Kidney (tissue), 14 donors: ENCODE data around the gene H2BK1. TPM values are rescaled to one million over a fixed set of nuclear protein-coding genes. Genes with fewer than 3 reads are reported as not detected.

Experiments
- DNase-seq, 5 donors: peaks; one replicate each; pipeline ENCODE4 v3.0.0-alpha.2; 2013 to 2020
- FAIRE-seq: peaks from 2 replicates; lab custom pipeline; 2012; peaks lifted over from hg19 to GRCh38; lab: Jason Lieb, UNC
- H3K27ac ChIP-seq, 2 donors: one replicate each; pipeline ENCODE4 v1.7.0; 2013; ENCODE audit warnings: low read depth in 2 of 2, low read length in 2 of 2, inconsistent platforms in 1 of 2
- H3K27me3 ChIP-seq: one replicate; pipeline ENCODE4 v1.7.1; 2013; ENCODE audit warnings: low read length, inconsistent platforms; ENCODE audit not compliant: control insufficient read depth, insufficient read depth
- H3K36me3 ChIP-seq, 3 donors: one replicate each; pipeline versions ENCODE4 v1.7.0 to v1.7.1; 2013; ENCODE audit warnings: low read length in 3 of 3, control low read depth in 1 of 3, inconsistent platforms in 1 of 3; ENCODE audit not compliant: insufficient read depth in 3 of 3, control insufficient read depth in 2 of 3
- H3K4me1 ChIP-seq, 3 donors: one replicate each; pipeline versions ENCODE4 v1.7.0 to v1.7.1; 2013; ENCODE audit warnings: low read length in 3 of 3, inconsistent platforms in 1 of 3, low read depth in 1 of 3; ENCODE audit not compliant: control insufficient read depth in 2 of 3, insufficient read depth in 2 of 3
- H3K4me3 ChIP-seq, 3 donors: one replicate each; pipeline versions ENCODE4 v1.7.0 to v1.8.1; 2013; ENCODE audit warnings: low read length in 3 of 3, control low read depth in 1 of 3, inconsistent platforms in 1 of 3
- H3K9ac ChIP-seq, 3 donors: one replicate each; pipeline versions ENCODE4 v1.7.0 to v1.7.1; 2013; ENCODE audit warnings: low read length in 3 of 3, control low read depth in 1 of 3, inconsistent platforms in 1 of 3
- H3K9me3 ChIP-seq, 3 donors: one replicate each; pipeline versions ENCODE4 v1.7.0 to v1.7.1; 2013; ENCODE audit warnings: low read length in 3 of 3, control low read depth in 1 of 3, inconsistent platforms in 1 of 3; ENCODE audit not compliant: control insufficient read depth in 2 of 3, insufficient read depth in 1 of 3
- intact Hi-C: fragments of 100-400 bp; cut with DNase I; formaldehyde crosslinking; loops from one replicate; pipeline ENCODE4 v1.11.1; 2022
- polyA plus RNA-seq: library from polyadenylated mRNA; stranded (reverse); fragments of 350-450 nt; fragmentation: Illumina TruSeq; extraction: RNeasy Lipid Tissue Mini Kit (QIAGEN cat#74804); gene quantifications from one replicate; pipeline ENCODE4 v1.2.3, GENCODE V29; 2014; ENCODE audit warnings: low read depth, low replicate concordance; ENCODE audit not compliant: insufficient read depth
- total RNA-seq: library from RNA; stranded (reverse); fragmentation: NEBNext Ultra II Directional; extraction: Animal tissue kit (Norgen Biotek cat#: 25700); gene quantifications from one replicate; pipeline ENCODE4 v1.2.1, GENCODE V29; 2021
- TF ChIP-seq, protein P1 (sequence below): IDR thresholded peaks from 3 replicates; pipeline ENCODE4 v1.5.1; 2012; ENCODE audit warnings: mild to moderate bottlenecking, moderate library complexity, borderline replicate concordance; ENCODE audit not compliant: insufficient read depth; ENCODE audit errors: extremely low read depth
- donor health status: control.
- donor health status: control.
- donor health status: control.
- donor health status: control.
- donor health status: control.
- donor health status: DM: yes; HTN: yes; CAD: no.
- donor health status: Normal renal cell carcinoma (clear cell type).

Gene H2BK1
- total and polyA plus RNA-seq, 2 donors from 2014 or later, result not detected

DNA sequence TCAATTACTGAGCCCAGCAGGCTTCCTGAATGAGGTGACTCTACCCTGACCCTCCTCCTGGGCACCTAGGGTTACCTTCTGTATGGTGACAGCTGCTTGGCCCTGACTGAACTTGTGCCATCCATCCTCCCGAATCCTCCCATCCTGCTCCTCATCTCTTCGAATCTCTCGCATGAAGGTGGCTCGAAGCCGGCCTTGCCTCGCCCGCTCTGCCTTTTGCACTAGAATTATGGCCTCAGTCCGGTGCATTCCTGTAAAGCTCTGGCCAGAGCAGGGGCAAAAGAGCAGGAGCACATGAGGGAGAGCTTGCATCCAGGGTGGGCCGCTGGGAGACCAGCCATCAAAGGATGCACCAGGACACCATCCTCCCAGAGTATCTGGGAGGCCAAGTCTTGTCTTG, 7.5 kb downstream of the H2BK1 start:
- intact Hi-C loops, result no loop called here
- FAIRE-seq (no peak), DNase-seq (no peak)
- no peaks in the 10 kb centered on the region for H3K27me3 ChIP-seq
- TF ChIP-seq, protein P1, sequence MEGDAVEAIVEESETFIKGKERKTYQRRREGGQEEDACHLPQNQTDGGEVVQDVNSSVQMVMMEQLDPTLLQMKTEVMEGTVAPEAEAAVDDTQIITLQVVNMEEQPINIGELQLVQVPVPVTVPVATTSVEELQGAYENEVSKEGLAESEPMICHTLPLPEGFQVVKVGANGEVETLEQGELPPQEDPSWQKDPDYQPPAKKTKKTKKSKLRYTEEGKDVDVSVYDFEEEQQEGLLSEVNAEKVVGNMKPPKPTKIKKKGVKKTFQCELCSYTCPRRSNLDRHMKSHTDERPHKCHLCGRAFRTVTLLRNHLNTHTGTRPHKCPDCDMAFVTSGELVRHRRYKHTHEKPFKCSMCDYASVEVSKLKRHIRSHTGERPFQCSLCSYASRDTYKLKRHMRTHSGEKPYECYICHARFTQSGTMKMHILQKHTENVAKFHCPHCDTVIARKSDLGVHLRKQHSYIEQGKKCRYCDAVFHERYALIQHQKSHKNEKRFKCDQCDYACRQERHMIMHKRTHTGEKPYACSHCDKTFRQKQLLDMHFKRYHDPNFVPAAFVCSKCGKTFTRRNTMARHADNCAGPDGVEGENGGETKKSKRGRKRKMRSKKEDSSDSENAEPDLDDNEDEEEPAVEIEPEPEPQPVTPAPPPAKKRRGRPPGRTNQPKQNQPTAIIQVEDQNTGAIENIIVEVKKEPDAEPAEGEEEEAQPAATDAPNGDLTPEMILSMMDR, result no peak
- no peak overlapping the region for H3K9ac ChIP-seq
- H3K36me3 ChIP-seq, result no peaks in the 10 kb centered on the region
- no peak overlapping the region for H3K4me3 ChIP-seq
- H3K9me3 ChIP-seq, result no peaks in the 10 kb centered on the region
- peaks cover 0 to 4% (median 0%) of the 10 kb centered on the region in 3 donors for H3K4me1 ChIP-seq
- H3K27ac ChIP-seq, result no peak overlapping the region

DNA sequence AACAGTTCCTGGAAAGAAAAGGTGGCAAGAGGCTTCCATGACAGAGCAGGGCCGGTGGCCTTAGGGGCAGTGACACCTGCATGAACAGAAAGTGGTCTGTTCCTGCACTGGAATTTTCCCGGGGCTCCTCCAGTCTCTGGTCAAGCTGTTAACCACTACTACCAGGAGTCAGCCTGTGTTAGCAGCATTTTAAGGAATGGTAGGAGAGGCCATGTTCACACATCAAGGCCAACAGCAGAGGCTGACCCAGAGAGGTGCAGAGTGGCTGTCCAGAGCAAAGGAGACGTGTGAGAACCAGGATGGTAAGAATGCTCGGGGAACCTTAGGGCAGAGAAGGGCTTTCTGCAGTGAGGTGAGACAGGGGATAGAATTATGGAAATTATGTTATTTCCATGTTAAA, 8.5 kb downstream of the H2BK1 start:
- FAIRE-seq, result no peak

DNA sequence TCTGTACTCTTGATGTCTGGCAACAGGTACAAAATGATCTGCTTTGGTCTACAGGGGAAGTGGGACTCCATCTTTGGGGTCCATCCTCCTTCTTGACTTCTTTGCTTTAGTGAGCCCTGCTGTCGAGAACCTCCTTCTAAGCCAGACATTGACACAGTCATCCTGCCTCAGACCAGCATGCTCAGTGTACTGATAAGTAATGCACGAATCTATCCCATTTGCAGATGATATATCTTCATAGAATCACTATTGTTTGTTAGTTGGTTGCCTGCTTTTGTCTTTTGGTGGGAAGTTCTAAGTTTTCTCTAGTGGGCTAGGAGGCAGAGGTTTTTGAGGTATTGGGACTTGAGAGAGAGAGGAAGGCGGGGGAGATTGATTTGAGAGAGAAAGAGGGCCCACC, 8.9 kb downstream of the H2BK1 start:
- H3K9ac ChIP-seq, result no peak overlapping the region
- H3K9me3 ChIP-seq, result no peaks in the 10 kb centered on the region
- H3K4me3 ChIP-seq, result no peak overlapping the region
- TF ChIP-seq, protein P1, result no peak
- no peak for FAIRE-seq
- no peak overlapping the region for H3K27ac ChIP-seq
- H3K4me1 ChIP-seq, result peaks cover 0 to 4% (median 0%) of the 10 kb centered on the region in 3 donors
- no peaks in the 10 kb centered on the region for H3K27me3 ChIP-seq
- intact Hi-C loops, result no loop called here
- no peak for DNase-seq
- no peaks in the 10 kb centered on the region for H3K36me3 ChIP-seq

More for the DNA sequence above, 8.5 kb downstream of the H2BK1 start:
- H3K4me3 ChIP-seq, result no peak overlapping the region
- H3K4me1 ChIP-seq, result peaks cover 0 to 4% (median 0%) of the 10 kb centered on the region in 3 donors
- H3K36me3 ChIP-seq, result no peaks in the 10 kb centered on the region
- H3K9ac ChIP-seq, result no peak overlapping the region
- TF ChIP-seq, protein P1, result no peak
- no peak overlapping the region for H3K27ac ChIP-seq
- intact Hi-C loops, result no loop called here
- no peak for DNase-seq
- no peaks in the 10 kb centered on the region for H3K27me3 ChIP-seq
- H3K9me3 ChIP-seq, result no peaks in the 10 kb centered on the region
